Neural progenitor cell (in vitro differentiated cells): ENCODE results near the gene MUC5AC.

Experiments
- EZH2 ChIP-seq: fragments of 200-600 bp; sonication (generic); IDR thresholded peaks from 2 replicates; pipeline ENCODE4 v1.6.1; 2017; ENCODE audit warnings: antibody characterized with exemption, mild to moderate bottlenecking, moderate library complexity
- TF ChIP-seq, protein P1 (sequence below): fragments of 200-600 bp; sonication (generic); IDR thresholded peaks from 2 replicates; pipeline ENCODE4 v1.5.1; 2017; ENCODE audit warnings: antibody characterized with exemption, mild to moderate bottlenecking

DNA sequence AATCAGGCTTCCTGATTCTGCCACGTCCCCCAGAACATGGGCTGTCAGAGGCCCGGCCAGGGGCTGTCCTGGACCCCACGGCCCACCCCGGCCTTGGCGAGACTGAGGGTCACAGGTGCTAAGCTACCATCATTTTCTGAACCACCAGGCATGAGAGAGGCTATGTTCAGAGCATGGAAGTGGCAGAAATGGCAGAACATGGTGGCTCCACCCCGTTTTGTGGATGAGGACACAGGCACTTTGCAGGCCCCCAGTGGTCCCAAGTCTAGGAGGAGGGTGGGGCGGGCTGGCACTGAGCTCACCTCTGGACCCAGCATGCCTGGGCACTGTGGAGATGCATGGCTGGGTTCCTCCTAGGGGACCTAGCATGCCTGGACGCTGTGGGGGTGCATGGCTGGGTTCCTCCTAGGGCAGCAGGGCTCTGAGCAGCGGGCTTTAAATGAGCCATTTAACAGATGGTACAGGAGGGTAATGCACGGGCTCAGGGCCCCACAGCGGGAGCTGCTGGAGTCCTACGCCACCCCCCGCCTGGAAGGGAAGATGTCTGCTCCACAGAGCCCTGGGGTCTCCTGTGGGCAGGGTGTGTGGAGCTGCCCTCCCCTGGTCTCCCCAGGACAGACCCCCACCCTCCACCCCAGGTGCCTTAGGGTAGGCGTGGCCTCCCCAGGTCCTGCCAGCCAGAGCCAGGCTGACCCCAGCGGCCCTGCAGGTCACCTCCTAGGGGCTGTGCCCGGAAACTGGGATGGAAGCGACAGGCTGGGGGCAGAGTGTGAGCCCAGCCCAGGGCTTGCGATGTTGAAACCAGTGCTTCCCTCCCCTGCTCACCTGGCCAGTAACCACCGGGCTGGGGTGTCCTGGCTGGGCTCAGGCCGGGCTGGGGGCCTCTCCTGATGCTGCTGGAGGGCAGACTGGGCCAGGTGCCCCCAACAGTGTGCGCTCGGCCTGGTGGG, 6.1 kb upstream of the MUC5AC start:
- no peak for TF ChIP-seq EZH2
- TF ChIP-seq, protein P1, sequence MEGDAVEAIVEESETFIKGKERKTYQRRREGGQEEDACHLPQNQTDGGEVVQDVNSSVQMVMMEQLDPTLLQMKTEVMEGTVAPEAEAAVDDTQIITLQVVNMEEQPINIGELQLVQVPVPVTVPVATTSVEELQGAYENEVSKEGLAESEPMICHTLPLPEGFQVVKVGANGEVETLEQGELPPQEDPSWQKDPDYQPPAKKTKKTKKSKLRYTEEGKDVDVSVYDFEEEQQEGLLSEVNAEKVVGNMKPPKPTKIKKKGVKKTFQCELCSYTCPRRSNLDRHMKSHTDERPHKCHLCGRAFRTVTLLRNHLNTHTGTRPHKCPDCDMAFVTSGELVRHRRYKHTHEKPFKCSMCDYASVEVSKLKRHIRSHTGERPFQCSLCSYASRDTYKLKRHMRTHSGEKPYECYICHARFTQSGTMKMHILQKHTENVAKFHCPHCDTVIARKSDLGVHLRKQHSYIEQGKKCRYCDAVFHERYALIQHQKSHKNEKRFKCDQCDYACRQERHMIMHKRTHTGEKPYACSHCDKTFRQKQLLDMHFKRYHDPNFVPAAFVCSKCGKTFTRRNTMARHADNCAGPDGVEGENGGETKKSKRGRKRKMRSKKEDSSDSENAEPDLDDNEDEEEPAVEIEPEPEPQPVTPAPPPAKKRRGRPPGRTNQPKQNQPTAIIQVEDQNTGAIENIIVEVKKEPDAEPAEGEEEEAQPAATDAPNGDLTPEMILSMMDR: no peak
